SK-N-SH treated with all-trans-retinoic acid at 6 μM for 48 hours (cell line): ENCODE data around the gene SMPDL3B.

ENCODE experiments used
- ATAC-seq: fragments of 200-7000 bp; cut with Tn5 transposase; 3 replicates; pipeline ENCODE4 v1.9.1; 2020; ENCODE audit warnings: mild to moderate bottlenecking, moderate library complexity
- ARNTL ChIP-seq: fragments of 450-650 bp; formaldehyde crosslinking; IDR thresholded peaks from 2 replicates; pipeline ENCODE4 v1.5.0; 2020; ENCODE audit warnings: low read depth, mild to moderate bottlenecking, moderate library complexity, borderline replicate concordance
- BACH2 ChIP-seq: fragments of 250-450 bp; sonication (Bioruptor Pico); IDR thresholded peaks from 2 replicates; pipeline ENCODE4 v1.9.0; 2021; ENCODE audit warnings: mild to moderate bottlenecking, borderline replicate concordance
- CREB5 ChIP-seq: fragments of 250-450 bp; sonication (Bioruptor Pico); IDR thresholded peaks from 2 replicates; pipeline ENCODE4 v1.5.1; 2020; ENCODE audit warnings: low read depth, mild to moderate bottlenecking, moderate library complexity
- CSDC2 ChIP-seq: fragments of 250-450 bp; sonication (Bioruptor Pico); IDR thresholded peaks from 2 replicates; pipeline ENCODE4 v1.5.0; 2020; ENCODE audit warnings: mild to moderate bottlenecking, moderate library complexity
- ESRRG ChIP-seq: fragments of 250-450 bp; sonication (Bioruptor Pico); IDR thresholded peaks from 2 replicates; pipeline ENCODE4 v1.6.1; 2021; ENCODE audit warnings: mild to moderate bottlenecking
- GLIS3 ChIP-seq: fragments of 250-450 bp; sonication (Bioruptor Pico); IDR thresholded peaks from 2 replicates; pipeline ENCODE4 v1.5.0; 2020; ENCODE audit warnings: mild to moderate bottlenecking, moderate library complexity
- ISL1 ChIP-seq: fragments of 250-450 bp; sonication (Bioruptor Pico); IDR thresholded peaks from 2 replicates; pipeline ENCODE4 v2.1.2; 2022; ENCODE audit warnings: mild to moderate bottlenecking, moderate library complexity
- OSR1 ChIP-seq: fragments of 250-450 bp; sonication (Bioruptor Pico); IDR thresholded peaks from 2 replicates; pipeline ENCODE4 v1.8.0; 2022; ENCODE audit warnings: moderate library complexity, mild to moderate bottlenecking, inconsistent platforms
- PATZ1 ChIP-seq: fragments of 250-450 bp; sonication (Bioruptor Pico); IDR thresholded peaks from 2 replicates; pipeline ENCODE4 v1.8.0; 2020; ENCODE audit warnings: mild to moderate bottlenecking, moderate library complexity, borderline replicate concordance
- POU6F1 ChIP-seq: fragments of 250-450 bp; sonication (Bioruptor Pico); IDR thresholded peaks from 2 replicates; pipeline ENCODE4 v1.8.0; 2021; ENCODE audit warnings: low read depth, mild to moderate bottlenecking, moderate library complexity, borderline replicate concordance
- PPARA ChIP-seq: fragments of 250-450 bp; sonication (Bioruptor Pico); IDR thresholded peaks from 2 replicates; pipeline ENCODE4 v1.5.0; 2020; ENCODE audit warnings: mild to moderate bottlenecking, borderline replicate concordance
- SNAI2 ChIP-seq: fragments of 250-450 bp; sonication (Bioruptor Pico); IDR thresholded peaks from 2 replicates; pipeline ENCODE4 v1.5.0; 2020; ENCODE audit warnings: mild to moderate bottlenecking, moderate library complexity
- TCF4 ChIP-seq: fragments of 250-450 bp; sonication (Bioruptor Pico); IDR thresholded peaks from 2 replicates; pipeline ENCODE4 v1.8.0; 2021; ENCODE audit warnings: mild to moderate bottlenecking, moderate library complexity, borderline replicate concordance
- TOX ChIP-seq: fragments of 250-450 bp; sonication (Bioruptor Pico); IDR thresholded peaks from 2 replicates; pipeline ENCODE4 v1.8.0; 2021; ENCODE audit warnings: mild to moderate bottlenecking, moderate library complexity, borderline replicate concordance
- ZC3H10 ChIP-seq: fragments of 250-450 bp; sonication (Bioruptor Pico); IDR thresholded peaks from 2 replicates; pipeline ENCODE4 v1.5.1; 2021; ENCODE audit warnings: mild to moderate bottlenecking, moderate library complexity
- ZFP3 ChIP-seq: fragments of 250-450 bp; sonication (Bioruptor Pico); IDR thresholded peaks from 2 replicates; pipeline ENCODE4 v1.5.0; 2020; ENCODE audit warnings: mild to moderate bottlenecking, moderate library complexity
- ZFP30 ChIP-seq: fragments of 450-650 bp; formaldehyde crosslinking; IDR thresholded peaks from 2 replicates; pipeline ENCODE4 v1.5.0; 2022; ENCODE audit warnings: mild to moderate bottlenecking, moderate library complexity
- ZNF565 ChIP-seq: fragments of 450-650 bp; formaldehyde crosslinking; conservative IDR thresholded peaks from 2 replicates; pipeline ENCODE4 v1.5.0; 2020; ENCODE audit warnings: low read depth, mild to moderate bottlenecking, moderate library complexity
- ZNF70 ChIP-seq: fragments of 450-650 bp; formaldehyde crosslinking; IDR thresholded peaks from 2 replicates; pipeline ENCODE4 v1.5.0; 2020; ENCODE audit warnings: mild to moderate bottlenecking, moderate library complexity
- ZNF8 ChIP-seq: fragments of 450-650 bp; formaldehyde crosslinking; IDR thresholded peaks from 2 replicates; pipeline ENCODE4 v1.5.0; 2020; ENCODE audit warnings: mild to moderate bottlenecking, moderate library complexity
- TF ChIP-seq, protein P1 (sequence below): fragments of 250-450 bp; sonication (Bioruptor Pico); IDR thresholded peaks from 2 replicates; pipeline ENCODE4 v1.5.0; 2020; ENCODE audit warnings: mild to moderate bottlenecking, moderate library complexity

SMPDL3B gene

DNA sequence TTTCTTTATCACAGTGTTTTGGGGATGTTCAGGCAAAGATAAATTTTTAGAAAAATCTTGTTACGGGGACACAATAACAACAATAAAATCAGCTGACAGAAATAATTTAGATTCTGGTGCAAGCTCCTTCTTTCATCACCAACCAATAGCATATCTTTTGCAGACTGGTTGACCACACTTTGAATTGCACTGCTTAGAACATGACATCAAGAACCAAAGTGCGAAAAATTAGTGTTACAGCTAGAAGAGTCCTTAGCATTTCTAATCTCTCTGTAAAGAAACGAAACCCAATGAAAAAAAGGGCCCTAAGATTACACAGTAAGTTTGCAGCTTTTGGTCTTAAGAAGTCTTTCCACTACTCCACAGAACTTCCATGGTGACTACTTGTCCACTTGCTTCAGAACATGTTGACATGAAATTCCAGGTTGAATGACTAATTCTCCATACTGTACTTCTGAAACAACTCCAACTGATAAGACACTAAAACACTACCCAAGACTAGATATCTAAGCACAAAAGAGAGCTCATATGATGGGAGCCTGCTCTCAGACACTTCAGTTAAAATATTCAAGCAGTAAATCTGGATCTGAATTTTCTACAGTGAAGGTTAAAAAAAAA, 56.2 kb downstream of the SMPDL3B start (continued):
- TF ChIP-seq, protein P1, sequence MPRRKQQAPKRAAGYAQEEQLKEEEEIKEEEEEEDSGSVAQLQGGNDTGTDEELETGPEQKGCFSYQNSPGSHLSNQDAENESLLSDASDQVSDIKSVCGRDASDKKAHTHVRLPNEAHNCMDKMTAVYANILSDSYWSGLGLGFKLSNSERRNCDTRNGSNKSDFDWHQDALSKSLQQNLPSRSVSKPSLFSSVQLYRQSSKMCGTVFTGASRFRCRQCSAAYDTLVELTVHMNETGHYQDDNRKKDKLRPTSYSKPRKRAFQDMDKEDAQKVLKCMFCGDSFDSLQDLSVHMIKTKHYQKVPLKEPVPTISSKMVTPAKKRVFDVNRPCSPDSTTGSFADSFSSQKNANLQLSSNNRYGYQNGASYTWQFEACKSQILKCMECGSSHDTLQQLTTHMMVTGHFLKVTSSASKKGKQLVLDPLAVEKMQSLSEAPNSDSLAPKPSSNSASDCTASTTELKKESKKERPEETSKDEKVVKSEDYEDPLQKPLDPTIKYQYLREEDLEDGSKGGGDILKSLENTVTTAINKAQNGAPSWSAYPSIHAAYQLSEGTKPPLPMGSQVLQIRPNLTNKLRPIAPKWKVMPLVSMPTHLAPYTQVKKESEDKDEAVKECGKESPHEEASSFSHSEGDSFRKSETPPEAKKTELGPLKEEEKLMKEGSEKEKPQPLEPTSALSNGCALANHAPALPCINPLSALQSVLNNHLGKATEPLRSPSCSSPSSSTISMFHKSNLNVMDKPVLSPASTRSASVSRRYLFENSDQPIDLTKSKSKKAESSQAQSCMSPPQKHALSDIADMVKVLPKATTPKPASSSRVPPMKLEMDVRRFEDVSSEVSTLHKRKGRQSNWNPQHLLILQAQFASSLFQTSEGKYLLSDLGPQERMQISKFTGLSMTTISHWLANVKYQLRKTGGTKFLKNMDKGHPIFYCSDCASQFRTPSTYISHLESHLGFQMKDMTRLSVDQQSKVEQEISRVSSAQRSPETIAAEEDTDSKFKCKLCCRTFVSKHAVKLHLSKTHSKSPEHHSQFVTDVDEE (CRISPR knock-in tag): no peak
- TF ChIP-seq SNAI2 (no peak), ESRRG (CRISPR knock-in tag) (no peak), TCF4 (CRISPR knock-in tag) (no peak), ZNF70 (CRISPR knock-in tag) (no peak), ZFP30 (CRISPR knock-in tag) (no peak)
- TF ChIP-seq, all 23 proteins: peak for 0

DNA sequence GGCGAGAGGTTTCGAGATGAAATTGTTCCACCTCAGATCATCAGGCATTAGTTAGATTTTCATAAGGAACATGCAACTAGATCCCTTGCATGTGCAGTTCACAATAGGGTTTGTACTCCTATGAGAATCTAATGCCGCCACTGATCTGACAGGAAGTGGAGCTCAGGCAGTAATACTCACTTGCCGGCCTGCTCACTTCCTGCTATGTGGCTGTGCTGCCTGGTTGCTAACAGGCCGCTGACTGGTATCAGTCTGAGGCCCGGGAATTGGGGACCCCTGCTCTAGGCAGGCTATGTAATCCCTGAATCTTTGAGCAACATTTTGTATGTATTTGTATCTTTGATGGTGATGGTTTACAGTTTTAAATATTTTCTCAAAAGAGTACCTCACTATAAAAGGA, 57.5 kb downstream of the SMPDL3B start:
- no peak for ATAC-seq

GRCh38 chr1:27993241-27993640, 58.4 kb downstream of the SMPDL3B start:
- ATAC-seq: no peak
- TF ChIP-seq POU6F1 (CRISPR knock-in tag) (no peak), CREB5 (CRISPR knock-in tag) (no peak), BACH2 (CRISPR knock-in tag) (no peak), ZC3H10 (no peak), OSR1 (no peak), ZFP3 (CRISPR knock-in tag) (no peak), ZNF8 (CRISPR knock-in tag) (no peak), GLIS3 (no peak), TOX (CRISPR knock-in tag) (no peak)

More for the DNA sequence above, 57.5 kb downstream of the SMPDL3B start:
- TF ChIP-seq ARNTL (CRISPR knock-in tag) (no peak), POU6F1 (CRISPR knock-in tag) (no peak), PPARA (CRISPR knock-in tag) (no peak), PATZ1 (CRISPR knock-in tag) (no peak), CSDC2 (CRISPR knock-in tag) (no peak), ZNF70 (CRISPR knock-in tag) (no peak), ZFP30 (CRISPR knock-in tag) (no peak), GLIS3 (no peak), TCF4 (CRISPR knock-in tag) (no peak), OSR1 (no peak), ISL1 (CRISPR knock-in tag) (no peak), ZNF565 (no peak)
- TF ChIP-seq, protein P1 (CRISPR knock-in tag): no peak
